Choroid plexus epithelial cell (primary cell): ENCODE data around the gene CLEC7A.
A peak's percentile ranks its signal among the peaks of the same experiment; 100 is the strongest.

Experiments
- DNase-seq: peaks from one replicate; pipeline ENCODE4 v3.0.0-alpha.2; 2010; ENCODE audit warnings: low read depth
- H3K4me3 ChIP-seq: 2 replicates; pipeline ENCODE4 v1.5.1; 2011; ENCODE audit warnings: low read depth, mild to moderate bottlenecking, control low read depth, low read length, moderate library complexity
- CTCF ChIP-seq: conservative IDR thresholded peaks from 2 replicates; pipeline ENCODE4 v1.5.1; 2011; ENCODE audit warnings: low read depth, mild to moderate bottlenecking, control low read depth, inconsistent platforms, low read length, moderate library complexity

Gene CLEC7A

GRCh38 chr12:10158406-10158805, 28.4 kb upstream of the CLEC7A start:
- no peak overlapping the region for H3K4me3 ChIP-seq
- DNase-seq = no peak
- TF ChIP-seq CTCF = no peak

DNA sequence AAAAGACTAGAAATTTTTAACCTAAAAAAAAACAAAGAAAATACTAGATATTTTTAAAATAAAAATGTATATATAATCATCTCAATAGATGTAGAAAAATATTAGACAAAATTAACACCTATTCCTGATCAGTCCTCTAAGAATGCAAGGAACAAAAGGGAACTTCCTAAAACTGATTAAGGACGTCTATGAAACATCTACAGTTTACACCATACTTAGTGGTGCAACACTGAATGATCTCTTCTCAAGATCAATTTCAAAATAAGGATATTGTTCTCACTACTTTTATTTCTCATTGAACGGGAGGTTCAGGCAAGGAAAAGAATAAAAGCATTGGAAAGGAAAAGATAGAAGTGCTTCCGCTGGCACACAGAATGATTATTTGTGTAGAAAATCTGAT, 26.0 kb upstream of the CLEC7A start:
- no peak for DNase-seq
- H3K4me3 ChIP-seq = no peak overlapping the region
- no peak for TF ChIP-seq CTCF

- no peak for TF ChIP-seq CTCF
- DNase-seq = no peak
- H3K4me3 ChIP-seq = peak overlapping the region; percentile 68
These were observed 24.1 kb upstream of the CLEC7A start for GRCh38 chr12:10154145-10154496.

GRCh38 chr12:10153271-10154144, 23.5 kb upstream of the CLEC7A start:
- DNase-seq = peak; percentile 81
- peak overlapping the region; percentile 68 for H3K4me3 ChIP-seq
- peak; percentile 80 for TF ChIP-seq CTCF

DNA sequence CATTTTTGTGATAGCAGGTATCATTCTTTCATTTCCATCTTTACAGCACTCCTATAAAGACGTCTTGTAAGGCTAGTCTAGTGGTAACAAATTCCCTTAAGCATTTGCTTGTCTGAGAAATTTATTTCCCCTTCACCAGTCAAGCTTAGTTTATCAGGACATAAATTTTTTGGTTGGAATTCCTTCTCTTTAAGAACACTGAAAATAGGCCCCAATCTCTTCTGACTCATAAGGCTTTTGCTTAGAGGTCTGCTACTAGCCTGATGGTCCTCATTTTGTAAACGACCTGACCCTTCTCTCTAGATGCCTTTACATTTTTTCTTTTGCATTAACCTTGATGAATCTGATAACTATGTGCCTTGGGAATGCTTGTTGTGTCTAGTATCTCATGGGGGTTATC, 21.6 kb upstream of the CLEC7A start:
- no peak overlapping the region for H3K4me3 ChIP-seq
- no peak for TF ChIP-seq CTCF
- no peak for DNase-seq

DNA sequence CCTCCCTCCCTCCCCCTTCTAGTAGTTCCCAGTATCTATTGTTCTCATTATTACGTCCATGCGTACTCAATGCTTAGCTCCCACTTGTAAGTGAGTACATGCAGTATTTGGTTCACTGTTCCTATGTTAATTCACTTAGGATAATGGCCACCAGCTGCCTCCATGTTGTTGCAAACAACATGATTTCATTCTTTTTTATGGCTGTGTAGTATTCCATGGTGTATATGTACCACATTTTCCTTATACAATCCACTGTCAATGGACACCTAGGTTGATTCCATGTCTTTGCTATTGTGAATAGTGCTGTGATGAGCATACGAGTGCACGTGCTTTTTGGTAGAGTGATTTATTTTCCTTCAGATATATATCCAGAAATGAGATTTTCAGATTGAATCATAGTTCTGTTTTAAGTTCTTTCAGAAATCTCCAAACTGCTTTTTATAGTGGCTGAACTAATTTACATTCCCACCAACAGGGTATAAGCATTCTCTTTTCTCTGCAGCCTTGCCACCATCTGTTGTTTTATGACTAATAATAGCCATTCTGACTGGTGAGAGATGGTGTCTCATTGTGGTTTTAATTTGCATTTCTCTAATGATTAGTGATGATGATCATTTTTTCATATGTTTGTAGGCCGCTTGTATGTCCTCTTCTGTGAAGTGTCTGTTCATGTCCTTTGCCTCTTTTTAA, 17.9 kb upstream of the CLEC7A start:
- no peak for DNase-seq
- H3K4me3 ChIP-seq = no peak overlapping the region
- TF ChIP-seq CTCF = no peak
